ENCODE results near the gene FRZB.

GRCh38 chr2:182866461-182867406 lies at the start of gene FRZB:
- TF ChIP-seq CTCF (IDR thresholded peaks at IDR 0.05) (no peak), POLR2AphosphoS5 (IDR thresholded peaks at IDR 0.05) (peak in 2 of 3 donors; percentile 35 to 36)
